ENCODE results near the gene XYLT1.
"Not testable (repeated sequence)": the region's sequence is repeated elsewhere in the genome, so short reads cannot be mapped to it uniquely, and the experiment has no call there.

The XYLT1 gene

DNA sequence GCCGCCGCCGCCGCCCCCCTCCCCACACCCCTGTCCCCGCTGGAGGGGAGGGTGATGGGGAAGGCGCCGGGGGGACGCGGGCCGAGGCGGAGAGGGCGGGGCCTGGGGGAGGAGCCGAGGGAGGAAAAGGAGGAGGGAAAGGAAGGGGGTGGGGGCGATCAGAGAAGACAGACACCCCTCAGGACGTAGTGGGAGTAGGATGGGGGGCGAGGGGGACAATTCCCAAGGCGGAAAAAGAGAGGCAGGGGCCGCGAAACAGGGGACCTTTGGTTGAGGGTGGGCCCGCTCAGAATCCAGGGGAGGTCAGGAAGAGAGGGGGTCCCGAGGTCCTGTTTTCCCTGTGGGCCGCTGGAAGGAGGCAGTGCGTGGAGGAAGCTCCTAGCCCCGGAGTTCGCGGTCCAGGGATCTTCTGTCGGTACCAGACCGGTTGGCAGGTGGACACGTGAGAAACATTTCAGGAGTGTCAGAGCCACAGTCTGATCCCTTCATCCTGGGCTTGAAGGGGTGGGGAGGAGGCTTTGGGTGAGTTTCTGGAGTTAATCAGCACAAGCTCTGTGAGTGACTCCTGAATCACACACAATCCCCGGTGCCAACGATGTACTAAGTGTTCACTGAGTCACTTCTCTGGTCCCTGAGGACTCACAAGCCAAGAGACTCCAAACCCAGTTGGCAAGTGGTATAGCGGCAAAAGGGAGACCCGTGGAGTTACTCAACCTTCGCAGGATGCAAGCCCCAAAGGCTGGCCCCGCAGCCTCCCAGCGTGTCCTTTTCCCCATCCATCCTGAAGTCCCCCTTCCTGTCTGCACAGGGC lies at the start of gene XYLT1:
Gene XYLT1, minus strand, starts transcription at position 53 of the 811 bp plus-strand sequence. CDS start 164 bp downstream, outside the sequence.
- DNase-seq, result peak; percentile 96

DNA sequence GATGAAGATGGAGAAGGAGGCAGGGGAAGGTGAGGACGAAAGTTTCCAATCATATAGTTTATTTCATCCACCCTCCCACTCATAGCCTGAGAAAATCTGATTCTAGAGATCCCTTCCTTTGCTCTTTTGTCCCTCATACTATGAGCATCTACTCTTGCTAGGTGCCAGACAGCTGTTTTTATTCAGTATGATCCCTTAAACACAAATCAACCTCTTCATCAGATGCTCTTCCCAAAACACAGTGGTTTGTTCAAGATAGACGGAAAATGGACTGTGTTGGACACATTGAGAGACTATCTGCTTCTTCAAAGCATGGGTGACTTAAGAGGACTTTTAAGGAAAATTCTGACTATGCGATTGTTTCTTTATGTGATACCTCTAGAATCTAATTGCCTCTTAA lies 49.4 kb upstream of the XYLT1 start:
- DNase-seq, result no peak

GRCh38 chr16:17519101-17519955 lies 48.6 kb upstream of the XYLT1 start:
- peak; percentile 78 for DNase-seq

- DNase-seq, result peak; percentile 87
These were observed 47.7 kb upstream of the XYLT1 start for GRCh38 chr16:17518441-17518840.

DNA sequence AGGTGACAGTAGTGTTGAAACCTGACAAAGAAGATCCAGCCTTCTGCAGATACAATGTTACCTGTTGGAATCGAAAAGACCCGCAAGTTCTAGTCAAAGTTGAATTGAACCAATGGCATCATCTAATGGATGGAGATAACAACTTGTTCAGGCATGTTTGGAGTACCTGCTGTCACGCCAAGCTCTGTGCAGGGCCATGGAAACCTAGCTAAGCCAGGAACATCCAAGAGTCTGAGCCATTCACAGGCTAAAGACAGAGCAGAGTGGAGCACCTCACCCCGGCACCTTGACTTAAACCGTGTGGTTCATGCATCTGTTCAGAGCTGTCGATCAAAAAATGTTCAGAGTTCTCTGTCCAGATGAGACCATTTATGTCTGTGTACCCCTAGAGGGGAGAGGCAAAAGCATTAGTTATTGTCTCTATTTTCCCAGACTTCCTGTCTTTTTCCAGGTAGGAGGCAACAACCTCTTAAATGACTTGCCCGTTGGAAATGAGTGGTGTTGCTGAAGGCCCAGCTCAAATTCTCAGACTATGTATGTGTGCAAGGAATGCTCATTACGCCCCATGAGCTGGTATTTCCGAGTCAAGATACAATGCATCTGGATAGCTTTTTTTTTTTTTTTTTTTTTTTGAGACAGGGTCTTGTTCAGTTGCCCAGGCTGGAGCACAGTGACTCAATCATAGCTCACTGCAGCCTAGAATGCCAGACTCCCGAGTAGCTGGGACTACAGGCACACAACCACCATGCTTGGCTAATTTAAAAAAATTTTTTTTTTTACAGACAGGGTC lies 44.9 kb upstream of the XYLT1 start:
- peak; percentile 98 for DNase-seq

- peak; percentile 86 for DNase-seq
These were observed 42.0 kb upstream of the XYLT1 start for GRCh38 chr16:17512636-17513220.

DNA sequence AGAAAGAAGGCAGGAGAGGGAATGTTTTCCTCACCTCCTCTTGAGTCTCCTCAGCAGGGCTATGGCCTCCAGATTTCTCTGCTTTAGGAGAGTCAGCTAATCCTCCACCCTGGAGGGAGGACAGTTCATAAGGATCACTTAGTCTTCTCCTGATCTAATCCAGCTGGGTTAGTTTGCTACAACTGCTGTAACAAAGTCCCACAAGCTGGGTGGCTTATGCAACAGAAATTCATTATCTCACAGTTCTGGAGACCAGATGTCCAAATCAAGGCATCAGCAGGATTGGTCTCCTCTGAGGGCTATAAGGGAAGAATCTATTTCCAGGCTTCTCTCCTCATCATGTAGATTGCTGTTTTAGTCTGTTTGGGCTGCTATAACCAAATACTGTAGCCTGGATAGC lies 40.6 kb upstream of the XYLT1 start:
- peak; percentile 97 for DNase-seq

- peak; percentile 93 for DNase-seq
These were observed 39.8 kb upstream of the XYLT1 start for GRCh38 chr16:17510567-17510966.

- peak; percentile 22 for DNase-seq
These were observed 38.4 kb upstream of the XYLT1 start for GRCh38 chr16:17509194-17509593.

- no peak for DNase-seq
These were observed 37.5 kb upstream of the XYLT1 start for GRCh38 chr16:17508303-17508702.

DNA sequence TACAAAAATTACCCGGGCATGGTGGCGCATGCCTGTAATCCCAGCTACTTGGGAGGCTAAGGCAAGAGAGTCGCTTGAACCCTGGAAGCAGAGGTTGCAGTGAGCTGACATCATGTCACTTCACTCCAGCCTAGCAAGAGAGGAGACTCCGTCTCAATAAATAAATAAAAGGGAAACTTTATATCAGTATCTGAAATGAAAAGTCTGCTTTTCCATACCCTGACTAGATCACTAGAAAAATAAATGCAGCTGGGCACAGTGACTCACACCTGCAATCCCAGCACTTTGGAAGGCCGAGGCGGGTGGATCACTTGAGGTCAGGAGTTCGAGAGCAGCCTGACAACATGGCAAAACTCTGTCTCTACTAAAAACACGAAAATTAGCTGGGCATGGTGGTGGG lies 36.8 kb upstream of the XYLT1 start:
- not testable (repeated sequence) for DNase-seq

GRCh38 chr16:17505828-17506227 lies 35.1 kb upstream of the XYLT1 start:
- not testable (repeated sequence) for DNase-seq

DNA sequence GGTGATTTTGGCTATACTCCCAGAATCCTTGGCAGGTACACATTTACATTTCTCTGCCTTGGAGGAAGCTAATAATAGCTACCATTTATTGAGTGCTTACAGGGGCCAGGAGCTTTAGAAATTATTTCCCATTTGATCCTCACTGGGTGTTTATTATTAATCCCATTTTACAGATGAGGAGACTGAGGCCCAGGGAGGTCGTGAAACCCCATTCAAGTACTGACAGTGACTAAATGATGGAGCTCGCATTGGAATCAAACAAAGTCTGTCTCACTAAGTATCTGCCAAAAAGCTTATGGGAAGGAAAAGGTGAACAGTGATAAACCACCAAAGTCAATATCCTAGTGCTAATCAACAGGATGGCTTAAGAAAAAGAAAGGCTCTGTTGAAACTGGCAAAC lies 33.3 kb upstream of the XYLT1 start:
- DNase-seq, result no peak

DNA sequence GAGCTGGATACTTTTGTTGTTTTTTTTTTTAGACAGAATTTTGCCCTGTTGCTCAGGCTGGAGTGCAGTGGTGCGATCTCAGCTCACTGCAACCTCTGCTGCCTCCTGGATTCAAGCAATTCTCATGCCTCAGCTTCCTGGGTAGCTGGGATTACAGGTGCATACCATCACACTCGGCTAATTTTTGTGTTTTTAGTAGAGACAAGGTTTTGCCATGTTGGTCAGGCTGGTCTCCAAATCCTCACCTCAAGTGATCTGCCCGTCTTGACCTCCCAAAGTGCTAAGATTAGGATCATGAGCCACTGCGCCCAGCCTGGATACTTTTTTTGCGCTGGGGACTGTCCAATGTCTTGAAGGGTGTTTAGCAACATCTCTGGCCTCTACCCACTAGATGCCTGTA lies 32.6 kb upstream of the XYLT1 start:
- DNase-seq, result no peak

GRCh38 chr16:17501321-17501720 lies 30.6 kb upstream of the XYLT1 start:
- no peak for DNase-seq

- DNase-seq, result no peak
These were observed 28.6 kb upstream of the XYLT1 start for GRCh38 chr16:17499223-17499902.

- peak; percentile 81 for DNase-seq
These were observed 26.9 kb upstream of the XYLT1 start for GRCh38 chr16:17497648-17498047.

DNA sequence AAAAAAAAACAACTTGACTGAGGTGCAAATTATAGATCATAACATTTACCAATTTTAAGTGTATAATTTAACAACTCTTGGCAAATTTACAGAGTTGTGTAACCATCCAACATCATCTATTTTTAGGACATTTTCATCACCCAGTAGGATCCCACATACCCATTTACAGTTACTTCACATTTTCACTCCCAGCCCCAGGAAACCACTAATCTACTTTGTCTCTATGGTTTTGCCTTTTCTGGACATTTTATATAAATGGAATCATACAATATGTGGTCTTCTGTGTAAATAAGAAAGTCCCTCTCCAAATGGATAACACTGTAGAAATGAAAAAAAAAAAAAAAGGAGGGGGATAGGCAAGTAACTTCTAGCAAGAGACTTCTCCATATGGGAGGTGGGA lies 26.1 kb upstream of the XYLT1 start:
- DNase-seq, result peak; percentile 62

DNA sequence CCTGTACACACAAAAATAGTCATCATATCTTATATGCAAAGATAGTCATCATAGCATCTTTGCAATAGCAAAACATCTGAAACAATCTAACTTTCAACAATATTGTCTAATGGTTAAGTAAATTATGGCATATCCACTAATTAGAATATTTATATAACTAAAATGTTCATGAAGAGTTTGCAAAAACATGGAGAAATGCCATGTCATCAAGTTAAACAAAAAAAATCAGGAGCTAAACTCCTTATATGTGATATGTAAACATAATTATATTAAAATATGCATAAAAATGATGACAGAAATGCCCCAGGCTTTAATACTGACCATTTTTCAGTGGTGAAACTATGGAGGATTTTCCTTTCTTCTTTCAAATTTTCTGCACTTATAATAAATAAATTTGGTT lies 22.3 kb upstream of the XYLT1 start:
- no peak for DNase-seq

DNA sequence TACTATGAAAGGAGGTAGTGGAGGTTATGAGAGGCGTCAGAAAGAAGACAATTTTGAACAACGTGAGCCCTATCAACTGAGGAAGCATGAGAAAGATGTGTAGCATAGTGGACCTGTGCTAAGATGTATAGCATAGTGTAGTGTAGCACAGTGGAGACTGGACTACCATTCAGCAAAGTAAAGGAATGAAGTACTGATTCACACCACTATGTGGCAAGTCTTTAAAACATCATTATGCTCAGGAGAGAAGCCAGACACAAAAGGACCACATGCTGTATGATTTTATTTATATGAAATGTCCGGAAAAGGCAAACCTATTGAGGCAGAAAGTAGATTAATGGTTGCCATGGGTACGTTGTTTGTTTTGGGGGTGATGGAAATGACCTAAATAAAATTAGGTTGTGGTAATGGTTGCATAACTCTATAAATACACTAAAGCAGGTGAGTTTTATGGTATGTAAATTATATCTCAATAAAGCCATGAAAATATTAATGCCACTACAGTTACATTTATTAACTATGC lies 20.4 kb upstream of the XYLT1 start:
- DNase-seq, result no peak

DNA sequence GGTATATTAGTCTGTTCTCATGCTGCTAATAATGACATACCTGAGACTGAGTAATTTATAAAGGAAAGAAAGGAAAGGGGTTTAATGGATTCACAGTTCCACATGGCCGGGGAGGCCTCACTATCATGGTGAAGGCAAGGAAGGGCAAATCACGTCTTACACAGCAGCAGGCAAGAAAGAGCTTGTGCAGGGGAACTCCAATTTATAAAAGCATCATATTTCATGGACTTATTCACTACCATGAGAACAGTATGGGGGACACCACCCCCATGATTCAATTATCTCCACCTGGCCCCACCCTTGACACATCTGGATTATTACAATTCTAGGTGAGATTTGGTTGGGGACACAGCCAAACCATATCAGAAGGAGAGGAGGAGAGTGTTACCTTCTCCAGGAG lies 17.7 kb upstream of the XYLT1 start:
- DNase-seq, result no peak

DNA sequence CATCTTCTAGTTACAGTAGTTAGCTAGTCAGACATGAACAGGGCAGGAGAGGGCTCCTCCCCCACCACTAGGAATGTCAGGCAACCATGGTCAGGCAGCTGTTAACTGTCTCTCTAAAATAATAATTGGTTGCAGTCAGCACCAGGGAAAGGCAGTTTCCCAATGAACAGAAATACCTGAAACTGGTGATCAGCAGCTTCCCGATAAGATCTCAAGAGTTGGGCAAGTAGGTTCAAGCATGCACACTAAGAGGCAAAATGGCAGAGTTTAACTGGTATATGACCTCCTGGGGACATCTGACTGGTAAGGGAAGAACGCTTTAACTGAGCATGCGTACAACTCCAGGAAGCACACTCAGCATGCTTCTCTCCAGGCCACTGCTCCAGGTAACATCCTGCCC lies 12.6 kb upstream of the XYLT1 start:
- peak; percentile 44 for DNase-seq

Data from fibroblast of upper back skin (primary cell).